Caco-2 (cell line): Measurements from ENCODE around the gene TMCO6. TPM values are rescaled to one million over a fixed set of nuclear protein-coding genes. Genes with fewer than 3 reads are reported as not detected.

Experiments used
- BruUV-seq: library from RNA; stranded (reverse); fragments of 400-500 nt; replicated peaks from 2 replicates; lab custom pipeline; 2021; lab: Mats Ljungman, UMichigan
- CTCF ChIA-PET: fragments of 300-600 bp; sonication (Branson Sonifier 250); formaldehyde crosslinking; loops from one replicate; lab custom pipeline; 2022; ENCODE audit warnings: antibody characterized with exemption; lab: Charles Lee
- POLR2A ChIA-PET: fragments of 300-600 bp; sonication (Branson Sonifier 250); formaldehyde crosslinking; loops from one replicate; lab custom pipeline; 2022; ENCODE audit warnings: antibody characterized with exemption; lab: Charles Lee
- DNase-seq, 2 experiments: peaks; one replicate each; pipeline versions ENCODE4 v3.0.0 to v3.0.0-alpha.2; 2020 to 2022
- H3K27me3 ChIP-seq: replicated peaks from 2 replicates; pipeline ENCODE4 v1.6.0; 2011; ENCODE audit warnings: low read length; ENCODE audit not compliant: control insufficient read depth, insufficient read depth
- H3K36me3 ChIP-seq: 2 replicates; pipeline ENCODE4 v1.5.1; 2011; ENCODE audit warnings: low read length; ENCODE audit not compliant: control insufficient read depth, insufficient read depth
- H3K4me1 ChIP-seq: fragments of 250-450 bp; sonication (Bioruptor Pico); 2 replicates; pipeline ENCODE4 v1.5.1; 2020; ENCODE audit warnings: mild to moderate bottlenecking
- H3K4me3 ChIP-seq: 2 replicates; pipeline ENCODE4 v1.5.1; 2011; ENCODE audit warnings: low read depth, mild to moderate bottlenecking, control low read depth, low read length
- H3K9me3 ChIP-seq: fragments of 250-450 bp; sonication (Bioruptor Pico); 2 replicates; pipeline ENCODE4 v1.5.1; 2020; ENCODE audit warnings: mild to moderate bottlenecking, moderate library complexity
- H3K27ac Mint-ChIP-seq: one replicate; pipeline ENCODE4 v1.8.0; 2022; ENCODE audit warnings: mixed read lengths; ENCODE audit not compliant: unreplicated experiment
- H3K27me3 Mint-ChIP-seq: one replicate; pipeline ENCODE4 v1.8.0; 2022; ENCODE audit warnings: mixed read lengths; ENCODE audit not compliant: insufficient read depth, unreplicated experiment
- H3K36me3 Mint-ChIP-seq: one replicate; pipeline ENCODE4 v1.8.0; 2022; ENCODE audit warnings: mild to moderate bottlenecking, mixed read lengths; ENCODE audit not compliant: insufficient read depth, unreplicated experiment
- H3K4me1 Mint-ChIP-seq: one replicate; pipeline ENCODE4 v1.8.0; 2022; ENCODE audit warnings: low read depth, mixed read lengths; ENCODE audit not compliant: unreplicated experiment
- H3K4me3 Mint-ChIP-seq: one replicate; pipeline ENCODE4 v1.8.0; 2022; ENCODE audit warnings: mild to moderate bottlenecking, moderate library complexity, mixed read lengths; ENCODE audit not compliant: unreplicated experiment
- H3K9me3 Mint-ChIP-seq: one replicate; pipeline ENCODE4 v1.8.0; 2022; ENCODE audit warnings: mixed read lengths; ENCODE audit not compliant: unreplicated experiment
- intact Hi-C: fragments of 100-400 bp; cut with micrococcal nuclease; formaldehyde crosslinking; loops from one replicate; pipeline ENCODE4 v1.10.0; 2022; ENCODE audit not compliant: unreplicated experiment
- total RNA-seq: library from RNA; stranded (reverse); gene quantifications from 2 replicates; pipeline ENCODE4 v1.2.3, GENCODE V29; 2022
- TF ChIP-seq, protein P1 (sequence below), 2 experiments: fragments of 200-600 bp in 1 of 2; IDR thresholded peaks; 1 replicate in 1 of 2; 2 replicates in 1 of 2; pipeline versions ENCODE4 v1.5.1 to v1.8.0; 2011 to 2022; ENCODE audit warnings: antibody characterized with exemption in 1 of 2, control low read depth in 1 of 2, inconsistent platforms in 1 of 2, low read depth in 1 of 2, low read length in 1 of 2, mild to moderate bottlenecking in 1 of 2, moderate library complexity in 1 of 2; ENCODE audit not compliant: insufficient read depth in 1 of 2, severe bottlenecking in 1 of 2, unreplicated experiment in 1 of 2

TMCO6 gene
- total RNA-seq, 1 experiment from 2014 or later = 37.8 TPM

- H3K4me3 Mint-ChIP-seq = no peak overlapping the region
- intact Hi-C loops = no loop called here
- no peaks in the 10 kb centered on the region for H3K4me1 ChIP-seq
- no peak overlapping the region for H3K4me3 ChIP-seq
- H3K9me3 Mint-ChIP-seq = no peaks in the 10 kb centered on the region
- DNase-seq = no peak
- H3K36me3 Mint-ChIP-seq = no peaks in the 10 kb centered on the region
- H3K4me1 Mint-ChIP-seq = no peaks in the 10 kb centered on the region
- H3K36me3 ChIP-seq = no peaks in the 10 kb centered on the region
- BruUV-seq = no TSS peak
- TF ChIP-seq, protein P1, sequence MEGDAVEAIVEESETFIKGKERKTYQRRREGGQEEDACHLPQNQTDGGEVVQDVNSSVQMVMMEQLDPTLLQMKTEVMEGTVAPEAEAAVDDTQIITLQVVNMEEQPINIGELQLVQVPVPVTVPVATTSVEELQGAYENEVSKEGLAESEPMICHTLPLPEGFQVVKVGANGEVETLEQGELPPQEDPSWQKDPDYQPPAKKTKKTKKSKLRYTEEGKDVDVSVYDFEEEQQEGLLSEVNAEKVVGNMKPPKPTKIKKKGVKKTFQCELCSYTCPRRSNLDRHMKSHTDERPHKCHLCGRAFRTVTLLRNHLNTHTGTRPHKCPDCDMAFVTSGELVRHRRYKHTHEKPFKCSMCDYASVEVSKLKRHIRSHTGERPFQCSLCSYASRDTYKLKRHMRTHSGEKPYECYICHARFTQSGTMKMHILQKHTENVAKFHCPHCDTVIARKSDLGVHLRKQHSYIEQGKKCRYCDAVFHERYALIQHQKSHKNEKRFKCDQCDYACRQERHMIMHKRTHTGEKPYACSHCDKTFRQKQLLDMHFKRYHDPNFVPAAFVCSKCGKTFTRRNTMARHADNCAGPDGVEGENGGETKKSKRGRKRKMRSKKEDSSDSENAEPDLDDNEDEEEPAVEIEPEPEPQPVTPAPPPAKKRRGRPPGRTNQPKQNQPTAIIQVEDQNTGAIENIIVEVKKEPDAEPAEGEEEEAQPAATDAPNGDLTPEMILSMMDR (IDR thresholded peaks at IDR 0.05; ENCODE audit: insufficient read depth in 1 of 2, low read depth in 1 of 2, low read length in 1 of 2, severe bottlenecking in 1 of 2, unreplicated experiment in 1 of 2) = no peak
- H3K27me3 ChIP-seq = no peaks in the 10 kb centered on the region
- POLR2A ChIA-PET = no interaction called here
- H3K9me3 ChIP-seq = no peaks in the 10 kb centered on the region
- no peak overlapping the region for H3K27ac Mint-ChIP-seq
- CTCF ChIA-PET = no interaction called here
- no peaks in the 10 kb centered on the region for H3K27me3 Mint-ChIP-seq
Observed at GRCh38 chr5:140594169-140594568, 45.1 kb upstream of the TMCO6 start.

DNA sequence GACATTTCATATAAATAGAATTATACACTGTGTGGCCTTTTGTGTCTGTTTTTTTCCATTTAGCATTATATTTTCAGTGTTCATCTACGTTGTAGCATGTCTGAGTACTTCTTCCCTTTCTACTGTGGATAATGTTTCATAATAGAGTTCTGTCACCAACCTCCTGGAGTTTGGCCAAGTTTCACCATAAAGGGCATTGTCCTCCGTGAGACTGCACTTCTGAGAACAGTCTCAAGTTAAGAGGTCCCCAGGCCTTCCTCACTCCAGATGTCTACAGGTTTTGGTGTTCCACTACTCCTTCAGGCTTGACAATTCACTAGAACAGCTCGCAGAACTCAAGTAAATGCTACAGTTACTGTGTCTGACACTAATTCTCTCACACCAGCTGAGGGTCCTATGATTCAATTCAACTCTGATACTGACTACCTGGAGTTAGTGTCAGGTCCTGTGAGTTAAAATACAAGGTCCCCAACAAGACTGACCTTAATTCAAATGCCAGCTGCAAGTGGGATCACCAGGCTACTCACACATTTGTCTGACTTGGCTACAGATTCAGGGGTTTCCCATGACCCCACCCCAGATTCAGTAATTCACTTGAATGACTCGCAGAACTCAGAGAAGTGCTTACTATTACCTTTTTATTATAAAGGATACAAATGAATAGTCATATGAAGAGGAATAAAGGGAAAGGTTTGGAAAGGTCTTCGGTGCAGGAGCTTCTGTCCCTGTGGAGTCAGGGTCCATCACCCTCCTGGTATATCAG lies 43.5 kb upstream of the TMCO6 start:
- BruUV-seq = no TSS peak
- H3K9me3 Mint-ChIP-seq = no peaks in the 10 kb centered on the region
- H3K4me3 Mint-ChIP-seq = no peak overlapping the region
- H3K4me1 Mint-ChIP-seq = no peaks in the 10 kb centered on the region
- TF ChIP-seq, protein P1 (IDR thresholded peaks at IDR 0.05; ENCODE audit: insufficient read depth in 1 of 2, low read depth in 1 of 2, low read length in 1 of 2, severe bottlenecking in 1 of 2, unreplicated experiment in 1 of 2) = no peak
- DNase-seq = no peak
- H3K36me3 ChIP-seq = no peaks in the 10 kb centered on the region
- no peaks in the 10 kb centered on the region for H3K36me3 Mint-ChIP-seq
- H3K9me3 ChIP-seq = no peaks in the 10 kb centered on the region
- H3K4me1 ChIP-seq = no peaks in the 10 kb centered on the region
- no peak overlapping the region for H3K27ac Mint-ChIP-seq
- CTCF ChIA-PET = no interaction called here
- no peak overlapping the region for H3K4me3 ChIP-seq
- H3K27me3 Mint-ChIP-seq = no peaks in the 10 kb centered on the region
- POLR2A ChIA-PET = no interaction called here
- intact Hi-C loops = no loop called here
- H3K27me3 ChIP-seq = no peaks in the 10 kb centered on the region

- H3K9me3 ChIP-seq = no peaks in the 10 kb centered on the region
- no peak overlapping the region for H3K4me3 ChIP-seq
- no peaks in the 10 kb centered on the region for H3K36me3 ChIP-seq
- H3K36me3 Mint-ChIP-seq = no peaks in the 10 kb centered on the region
- no peak for DNase-seq
- BruUV-seq = no TSS peak
- no peaks in the 10 kb centered on the region for H3K27me3 ChIP-seq
- ChIA-PET CTCF (no interaction called here), POLR2A (no interaction called here)
- H3K4me3 Mint-ChIP-seq = no peak overlapping the region
- no peak overlapping the region for H3K27ac Mint-ChIP-seq
- H3K4me1 Mint-ChIP-seq = no peaks in the 10 kb centered on the region
- TF ChIP-seq, protein P1 (IDR thresholded peaks at IDR 0.05; ENCODE audit: insufficient read depth in 1 of 2, low read depth in 1 of 2, low read length in 1 of 2, severe bottlenecking in 1 of 2, unreplicated experiment in 1 of 2) = no peak
- H3K4me1 ChIP-seq = no peaks in the 10 kb centered on the region
- H3K27me3 Mint-ChIP-seq = no peaks in the 10 kb centered on the region
- intact Hi-C loops = no loop called here
- no peaks in the 10 kb centered on the region for H3K9me3 Mint-ChIP-seq
Observed at GRCh38 chr5:140596321-140596741, 42.9 kb upstream of the TMCO6 start.
